HCT116 (cell line): Measurements from ENCODE around the gene CCDC157.

Experiments used
- ATF3 ChIP-seq: IDR thresholded peaks from 2 replicates; pipeline ENCODE4 v1.6.1; 2012
- CBX3 ChIP-seq: IDR thresholded peaks from 2 replicates; pipeline ENCODE4 v1.6.1; 2012; ENCODE audit warnings: low read depth
- EGR1 ChIP-seq: IDR thresholded peaks from 2 replicates; pipeline ENCODE4 v1.6.1; 2012; ENCODE audit warnings: low read depth
- EZH2 ChIP-seq: fragments of 200-600 bp; sonication (generic); IDR thresholded peaks from 2 replicates; pipeline ENCODE4 v1.6.1; 2017; ENCODE audit warnings: antibody characterized with exemption, mixed run types
- JUND ChIP-seq: IDR thresholded peaks from 2 replicates; pipeline ENCODE4 v1.6.1; 2012
- POLR2A ChIP-seq: IDR thresholded peaks from 2 replicates; pipeline ENCODE4 v1.7.0; 2011; ENCODE audit warnings: borderline replicate concordance; ENCODE audit not compliant: insufficient read depth, insufficient read length; ENCODE audit errors: extremely low read depth
- POLR2AphosphoS5 ChIP-seq: IDR thresholded peaks from 2 replicates; pipeline ENCODE4 v1.6.1; 2011; ENCODE audit warnings: mild to moderate bottlenecking, low read depth, low read length, moderate library complexity
- RAD21 ChIP-seq: IDR thresholded peaks from 2 replicates; pipeline ENCODE4 v1.6.1; 2012; ENCODE audit warnings: low read depth, mild to moderate bottlenecking
- REST ChIP-seq: IDR thresholded peaks from 2 replicates; pipeline ENCODE4 v1.6.1; 2012; ENCODE audit warnings: low read depth
- SP1 ChIP-seq: IDR thresholded peaks from 2 replicates; pipeline ENCODE4 v1.6.1; 2012; ENCODE audit warnings: low read depth
- SRF ChIP-seq: IDR thresholded peaks from 2 replicates; pipeline ENCODE4 v1.6.1; 2012; ENCODE audit warnings: low read depth
- YY1 ChIP-seq: IDR thresholded peaks from 2 replicates; pipeline ENCODE4 v1.6.1; 2011; ENCODE audit warnings: low read length, low read depth, moderate library complexity, mild to moderate bottlenecking; ENCODE audit not compliant: insufficient replicate concordance; ENCODE audit errors: extremely low read depth
- ZFX ChIP-seq: fragments of 450-650 bp; IDR thresholded peaks from 2 replicates; pipeline ENCODE4 v1.6.1; 2017
- TF ChIP-seq, protein P1 (sequence below), 3 experiments: fragments of 200-600 bp in 1 of 3; sonication (generic) in 1 of 3; IDR thresholded peaks in 2 of 3; conservative IDR thresholded peaks in 1 of 3; 2 replicates each; pipeline ENCODE4 v1.5.1; 2012 to 2017; ENCODE audit warnings: low read depth in 2 of 3, low read length in 2 of 3, antibody characterized with exemption in 1 of 3, borderline replicate concordance in 1 of 3, control low read depth in 1 of 3, mild to moderate bottlenecking in 1 of 3, mixed read lengths in 1 of 3, mixed run types in 1 of 3, moderate library complexity in 1 of 3; ENCODE audit not compliant: insufficient read depth in 1 of 3

DNA sequence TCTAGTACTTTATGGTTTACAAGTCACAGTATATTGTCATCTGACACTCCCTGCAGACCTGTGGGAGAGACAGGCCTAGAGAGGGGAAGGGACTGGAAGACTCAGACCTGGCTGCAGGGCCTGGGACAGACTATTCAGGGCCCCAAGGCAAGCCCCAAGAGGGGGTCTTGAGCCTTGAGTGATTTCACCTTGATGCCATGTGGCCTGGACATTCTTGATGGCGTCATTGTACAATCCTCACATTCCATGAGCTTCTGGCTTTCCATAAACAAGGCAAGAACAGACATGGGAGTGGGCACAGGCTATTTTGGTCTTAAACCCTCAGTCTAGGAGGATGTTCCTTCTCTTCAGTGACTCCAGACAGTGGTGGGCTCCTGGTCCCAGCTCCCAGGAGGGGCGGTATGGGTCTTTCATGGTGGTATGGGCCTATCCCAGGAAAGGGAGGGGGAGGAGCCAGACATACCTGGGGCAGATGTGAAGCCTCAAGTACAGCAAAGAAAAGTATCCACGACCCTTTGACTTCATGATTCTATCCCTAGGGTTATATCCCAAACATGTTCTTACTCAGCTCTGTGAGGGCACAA lies 28.2 kb upstream of the CCDC157 start:
- TF ChIP-seq POLR2AphosphoS5 (no peak), REST (no peak), POLR2A (no peak), EZH2 (no peak), ATF3 (no peak), SP1 (no peak), JUND (no peak), ZFX (no peak), RAD21 (no peak), CBX3 (no peak), SRF (no peak), EGR1 (no peak), YY1 (no peak)
- TF ChIP-seq, protein P1, sequence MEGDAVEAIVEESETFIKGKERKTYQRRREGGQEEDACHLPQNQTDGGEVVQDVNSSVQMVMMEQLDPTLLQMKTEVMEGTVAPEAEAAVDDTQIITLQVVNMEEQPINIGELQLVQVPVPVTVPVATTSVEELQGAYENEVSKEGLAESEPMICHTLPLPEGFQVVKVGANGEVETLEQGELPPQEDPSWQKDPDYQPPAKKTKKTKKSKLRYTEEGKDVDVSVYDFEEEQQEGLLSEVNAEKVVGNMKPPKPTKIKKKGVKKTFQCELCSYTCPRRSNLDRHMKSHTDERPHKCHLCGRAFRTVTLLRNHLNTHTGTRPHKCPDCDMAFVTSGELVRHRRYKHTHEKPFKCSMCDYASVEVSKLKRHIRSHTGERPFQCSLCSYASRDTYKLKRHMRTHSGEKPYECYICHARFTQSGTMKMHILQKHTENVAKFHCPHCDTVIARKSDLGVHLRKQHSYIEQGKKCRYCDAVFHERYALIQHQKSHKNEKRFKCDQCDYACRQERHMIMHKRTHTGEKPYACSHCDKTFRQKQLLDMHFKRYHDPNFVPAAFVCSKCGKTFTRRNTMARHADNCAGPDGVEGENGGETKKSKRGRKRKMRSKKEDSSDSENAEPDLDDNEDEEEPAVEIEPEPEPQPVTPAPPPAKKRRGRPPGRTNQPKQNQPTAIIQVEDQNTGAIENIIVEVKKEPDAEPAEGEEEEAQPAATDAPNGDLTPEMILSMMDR (IDR thresholded peaks at IDR 0.05 in 2 of 3, conservative IDR thresholded peaks at IDR 0.05 in 1 of 3; ENCODE audit: borderline replicate concordance in 1 of 3, insufficient read depth in 1 of 3, low read depth in 2 of 3, low read length in 2 of 3) = no peak
